ENCODE results near the gene FAXDC2.

FAXDC2 gene, protein sequence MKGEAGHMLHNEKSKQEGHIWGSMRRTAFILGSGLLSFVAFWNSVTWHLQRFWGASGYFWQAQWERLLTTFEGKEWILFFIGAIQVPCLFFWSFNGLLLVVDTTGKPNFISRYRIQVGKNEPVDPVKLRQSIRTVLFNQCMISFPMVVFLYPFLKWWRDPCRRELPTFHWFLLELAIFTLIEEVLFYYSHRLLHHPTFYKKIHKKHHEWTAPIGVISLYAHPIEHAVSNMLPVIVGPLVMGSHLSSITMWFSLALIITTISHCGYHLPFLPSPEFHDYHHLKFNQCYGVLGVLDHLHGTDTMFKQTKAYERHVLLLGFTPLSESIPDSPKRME

DNA sequence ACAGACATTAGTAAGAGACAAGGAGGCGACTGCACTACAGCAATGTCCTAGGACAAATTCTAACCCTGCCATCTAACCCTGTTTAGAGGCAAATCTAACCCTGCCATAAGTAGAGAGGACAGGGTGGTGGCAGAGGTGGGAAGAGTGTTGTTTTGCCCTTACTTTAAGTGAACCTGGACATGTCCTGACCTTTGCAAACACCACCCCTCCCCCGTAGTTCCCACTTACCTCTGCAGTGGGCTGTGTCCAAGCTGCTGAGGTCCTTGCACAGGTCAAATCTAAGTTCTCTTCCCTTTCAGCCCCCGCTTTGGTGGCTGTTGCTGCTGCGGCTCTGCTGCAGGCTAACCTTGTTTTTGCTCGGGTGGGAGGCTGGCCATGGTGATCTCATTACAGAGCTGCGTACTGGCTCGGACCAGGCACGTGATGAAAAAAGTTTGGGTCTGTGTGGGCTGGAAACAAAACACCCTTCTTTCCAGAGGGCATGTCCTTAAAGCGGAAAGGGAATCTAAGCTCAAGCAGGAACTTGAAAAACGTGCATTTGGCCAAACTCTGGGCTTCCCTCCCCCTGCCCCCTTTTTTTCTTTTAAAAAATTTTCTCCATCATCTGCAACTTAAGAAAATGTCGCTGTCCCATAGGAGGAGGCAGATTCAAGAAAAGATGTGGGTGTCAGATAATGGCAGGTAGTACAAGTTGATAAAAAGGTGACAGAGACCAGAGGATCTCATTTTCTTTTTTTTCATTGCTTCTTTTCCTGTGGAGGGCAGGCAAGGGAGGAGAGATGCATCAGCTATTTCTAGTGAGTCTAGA lies at the start of gene FAXDC2:
FAXDC2 (minus strand) TSS at position 349 of the 808 bp plus-strand sequence. CDS start 12,425 bp downstream, outside the sequence.
- peak; percentile 72 for DNase-seq
- Mint-ChIP-seq H3K36me3 (ENCODE audit: low read depth) (peaks cover 6% of the 10 kb centered on the region), H3K27ac (peak within 1 kb of the TSS; percentile 98), H3K4me1 (peaks cover 50% of the 10 kb centered on the region), H3K27me3 (ENCODE audit: low read depth, poor library complexity) (no peaks in the 10 kb centered on the region), H3K4me3 (peak within 1 kb of the TSS; percentile 85), H3K9me3 (no peaks in the 10 kb centered on the region)
- TF ChIP-seq, protein P1, sequence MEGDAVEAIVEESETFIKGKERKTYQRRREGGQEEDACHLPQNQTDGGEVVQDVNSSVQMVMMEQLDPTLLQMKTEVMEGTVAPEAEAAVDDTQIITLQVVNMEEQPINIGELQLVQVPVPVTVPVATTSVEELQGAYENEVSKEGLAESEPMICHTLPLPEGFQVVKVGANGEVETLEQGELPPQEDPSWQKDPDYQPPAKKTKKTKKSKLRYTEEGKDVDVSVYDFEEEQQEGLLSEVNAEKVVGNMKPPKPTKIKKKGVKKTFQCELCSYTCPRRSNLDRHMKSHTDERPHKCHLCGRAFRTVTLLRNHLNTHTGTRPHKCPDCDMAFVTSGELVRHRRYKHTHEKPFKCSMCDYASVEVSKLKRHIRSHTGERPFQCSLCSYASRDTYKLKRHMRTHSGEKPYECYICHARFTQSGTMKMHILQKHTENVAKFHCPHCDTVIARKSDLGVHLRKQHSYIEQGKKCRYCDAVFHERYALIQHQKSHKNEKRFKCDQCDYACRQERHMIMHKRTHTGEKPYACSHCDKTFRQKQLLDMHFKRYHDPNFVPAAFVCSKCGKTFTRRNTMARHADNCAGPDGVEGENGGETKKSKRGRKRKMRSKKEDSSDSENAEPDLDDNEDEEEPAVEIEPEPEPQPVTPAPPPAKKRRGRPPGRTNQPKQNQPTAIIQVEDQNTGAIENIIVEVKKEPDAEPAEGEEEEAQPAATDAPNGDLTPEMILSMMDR (IDR thresholded peaks at IDR 0.05), result no peak

DNA sequence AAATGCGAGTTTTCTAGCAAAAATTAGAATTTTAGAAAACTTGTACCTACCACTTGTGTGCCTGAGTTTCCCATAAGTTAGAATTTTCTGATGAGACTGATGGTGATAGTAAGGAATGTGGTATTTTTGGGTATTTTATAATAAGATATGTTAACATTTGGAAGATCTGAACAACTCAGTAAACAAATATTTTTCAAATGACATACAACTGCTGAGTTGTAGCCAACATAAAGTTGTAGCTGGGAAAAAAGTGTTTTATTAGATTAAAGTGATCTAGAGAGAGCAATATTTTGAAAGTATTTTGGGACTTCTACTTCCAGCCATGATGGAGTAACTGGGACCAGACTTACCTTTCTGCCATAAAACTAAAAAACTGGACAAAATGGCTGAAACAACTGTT lies 49.7 kb upstream of the FAXDC2 start:
- DNase-seq, result no peak
- no peaks in the 10 kb centered on the region for H3K4me1 Mint-ChIP-seq
- H3K4me3 Mint-ChIP-seq, result no peak overlapping the region
- no peaks in the 10 kb centered on the region for H3K9me3 Mint-ChIP-seq
- H3K27me3 Mint-ChIP-seq (ENCODE audit: low read depth, poor library complexity), result no peaks in the 10 kb centered on the region
- H3K27ac Mint-ChIP-seq, result no peak overlapping the region
- H3K36me3 Mint-ChIP-seq (ENCODE audit: low read depth), result peaks cover 78% of the 10 kb centered on the region
- TF ChIP-seq, protein P1 (IDR thresholded peaks at IDR 0.05), result no peak

DNA sequence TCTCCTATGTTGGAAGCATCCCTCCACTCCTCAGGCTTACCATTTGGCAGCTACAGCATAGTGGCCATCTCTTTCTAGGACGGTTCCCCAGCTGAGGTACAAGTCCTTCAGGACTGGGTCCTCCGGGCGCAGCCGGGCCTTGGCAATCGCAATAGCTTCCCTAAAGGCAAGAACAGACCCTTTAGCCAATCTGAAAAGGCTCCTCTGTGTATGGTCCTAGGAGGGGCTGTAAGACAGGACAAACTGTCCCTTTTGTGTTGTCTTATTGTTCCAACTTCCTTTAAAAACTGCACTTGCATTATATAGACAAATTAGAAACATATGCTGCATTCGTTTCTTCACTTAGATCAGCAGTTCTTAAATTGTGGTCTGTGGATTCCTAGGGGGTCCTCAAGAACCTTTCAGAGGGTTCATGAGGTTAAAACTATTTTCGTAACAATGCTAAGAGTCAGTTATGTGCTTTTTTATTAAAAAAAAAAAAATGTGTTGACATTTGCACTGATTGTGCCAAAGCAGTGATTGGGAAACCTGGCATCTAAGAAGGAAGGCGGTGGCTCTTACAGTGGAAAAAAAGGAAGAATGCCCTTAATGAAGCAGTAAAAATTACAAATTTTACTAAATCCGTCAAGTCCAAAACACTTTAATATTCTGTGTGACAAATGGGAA lies 48.9 kb upstream of the FAXDC2 start:
- Mint-ChIP-seq H3K27ac (no peak overlapping the region), H3K36me3 (ENCODE audit: low read depth) (peaks cover 76% of the 10 kb centered on the region), H3K4me1 (no peaks in the 10 kb centered on the region), H3K9me3 (no peaks in the 10 kb centered on the region), H3K27me3 (ENCODE audit: low read depth, poor library complexity) (no peaks in the 10 kb centered on the region), H3K4me3 (no peak overlapping the region)
- TF ChIP-seq, protein P1 (IDR thresholded peaks at IDR 0.05), result no peak
- DNase-seq, result no peak

DNA sequence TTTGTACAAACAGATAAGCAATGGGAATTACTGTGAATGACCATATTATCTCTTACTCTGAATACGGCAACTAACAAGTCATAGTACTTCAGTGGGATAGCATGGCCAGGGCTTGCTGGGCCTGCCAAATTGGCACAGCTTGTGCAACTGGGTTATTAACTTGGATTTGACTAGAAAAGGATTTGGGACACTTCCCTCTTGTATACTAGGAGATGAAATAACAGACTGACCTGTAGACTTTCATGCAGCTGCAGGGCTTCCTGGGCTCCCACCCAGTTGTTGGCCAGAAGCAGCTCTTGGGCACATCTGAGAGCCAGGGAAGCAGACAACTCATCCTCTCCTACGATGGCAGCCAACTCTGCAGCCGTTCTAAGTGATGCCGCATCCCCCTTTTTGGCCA lies 47.8 kb upstream of the FAXDC2 start:
- Mint-ChIP-seq H3K36me3 (ENCODE audit: low read depth) (peaks cover 76% of the 10 kb centered on the region), H3K4me1 (no peaks in the 10 kb centered on the region), H3K27ac (no peak overlapping the region), H3K27me3 (ENCODE audit: low read depth, poor library complexity) (no peaks in the 10 kb centered on the region), H3K9me3 (no peaks in the 10 kb centered on the region), H3K4me3 (no peak overlapping the region)
- TF ChIP-seq, protein P1 (IDR thresholded peaks at IDR 0.05), result no peak
- DNase-seq, result no peak

DNA sequence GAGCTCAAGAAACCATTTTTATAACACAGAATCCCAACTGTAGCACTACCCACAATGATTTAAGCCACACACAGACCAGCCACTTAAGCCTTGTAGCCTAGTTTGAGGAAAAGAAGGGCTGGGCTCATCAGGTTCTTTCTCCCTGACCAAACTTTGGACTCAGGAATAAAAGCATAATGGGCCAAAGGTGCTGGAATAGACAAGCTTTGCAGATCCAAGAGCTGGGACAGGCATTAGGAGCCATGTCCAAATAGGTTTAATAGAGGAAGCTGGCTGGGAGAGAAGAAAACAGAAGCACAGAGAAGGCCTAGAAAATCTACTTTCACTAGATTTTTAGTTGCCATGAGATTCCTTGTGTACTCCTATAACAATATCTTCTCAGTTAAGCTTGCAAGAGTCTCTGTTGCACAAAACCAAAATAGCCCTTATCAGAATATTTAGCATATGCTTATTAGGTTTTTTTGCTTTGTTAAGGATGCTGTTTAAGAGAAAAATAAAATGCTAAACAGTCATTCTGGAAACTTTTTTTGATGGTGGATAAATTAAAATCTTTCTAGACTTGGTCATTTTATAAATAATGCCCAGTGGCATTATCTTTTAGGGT lies 46.3 kb upstream of the FAXDC2 start:
- no peaks in the 10 kb centered on the region for H3K4me1 Mint-ChIP-seq
- H3K9me3 Mint-ChIP-seq, result no peaks in the 10 kb centered on the region
- no peak overlapping the region for H3K27ac Mint-ChIP-seq
- TF ChIP-seq, protein P1 (IDR thresholded peaks at IDR 0.05), result no peak
- H3K27me3 Mint-ChIP-seq (ENCODE audit: low read depth, poor library complexity), result no peaks in the 10 kb centered on the region
- no peak overlapping the region for H3K4me3 Mint-ChIP-seq
- H3K36me3 Mint-ChIP-seq (ENCODE audit: low read depth), result peaks cover 73% of the 10 kb centered on the region
- DNase-seq, result no peak
